A549 (cell line): ENCODE data around the gene TGFB1. TPM values are rescaled to one million over a fixed set of nuclear protein-coding genes. Genes with fewer than 3 reads are reported as not detected.

Source experiments
- ATAC-seq, 2 experiments: fragments of 200-7000 bp in 1 of 2; fragments of >200 bp in 1 of 2; cut with Nextera tagmentation in 1 of 2; cut with Tn5 transposase in 1 of 2; 3 replicates each; pipeline versions ENCODE4 v1.8.0 to v1.9.1; 2018 to 2020; ENCODE audit warnings: mild to moderate bottlenecking in 1 of 2, moderate library complexity in 1 of 2
- CTCF ChIA-PET: fragments of 300-600 bp; sonication (Branson Sonifier 250); formaldehyde crosslinking; extraction: SDS; loops from one replicate; lab custom pipeline; 2021; ENCODE audit warnings: antibody characterized with exemption, inconsistent platforms; lab: Yijun Ruan, JAX
- POLR2A ChIA-PET: fragments of 350-600 bp; formaldehyde crosslinking; extraction: SDS; loops from one replicate; lab custom pipeline; 2021; ENCODE audit warnings: antibody characterized with exemption, inconsistent platforms; lab: Yijun Ruan, JAX
- DNase-seq, 2 experiments: peaks; one replicate each; pipeline versions ENCODE4 v3.0.0 to v3.0.0-alpha.2; 2011 to 2016; ENCODE audit warnings: low read depth in 1 of 2, low spot score in 1 of 2
- FAIRE-seq: peaks from 2 replicates; lab custom pipeline; 2011; peaks lifted over from hg19 to GRCh38; lab: Jason Lieb, UNC
- H3K27ac ChIP-seq, 2 experiments: fragments of >200 bp; sonication (Bioruptor Twin); formaldehyde crosslinking; 3 replicates each; pipeline ENCODE4 v1.5.1; 2016 to 2017
- H3K4me1 ChIP-seq: fragments of >200 bp; sonication (Bioruptor Twin); formaldehyde crosslinking; 3 replicates; pipeline ENCODE4 v1.6.1; 2016
- H3K4me2 ChIP-seq: fragments of >200 bp; sonication (Bioruptor Twin); formaldehyde crosslinking; 3 replicates; pipeline ENCODE4 v1.6.1; 2016
- H3K4me3 ChIP-seq: fragments of >200 bp; sonication (Bioruptor Twin); formaldehyde crosslinking; 3 replicates; pipeline ENCODE4 v1.5.1; 2016
- H3K9me3 ChIP-seq: fragments of >200 bp; sonication (Bioruptor Twin); formaldehyde crosslinking; 3 replicates; pipeline ENCODE4 v1.6.1; 2016
- ATOH8 ChIP-seq: fragments of 250-450 bp; sonication (Bioruptor Pico); IDR thresholded peaks from 2 replicates; pipeline ENCODE4 v1.5.0; 2020; ENCODE audit warnings: low read depth, mild to moderate bottlenecking, moderate library complexity
- BCL3 ChIP-seq: fragments of >200 bp; sonication (Bioruptor Twin); formaldehyde crosslinking; IDR thresholded peaks from 3 replicates; pipeline ENCODE4 v1.6.1; 2016
- BHLHE40 ChIP-seq: IDR thresholded peaks from 2 replicates; pipeline ENCODE4 v1.6.1; 2012; ENCODE audit warnings: low read depth, low read length, inconsistent platforms
- CBX2 ChIP-seq: fragments of 200-600 bp; sonication (generic); IDR thresholded peaks from 2 replicates; pipeline ENCODE4 v1.6.1; 2016; ENCODE audit warnings: low read depth, mild to moderate bottlenecking, borderline replicate concordance
- CEBPB ChIP-seq, 2 experiments: fragments of >200 bp in 1 of 2; sonication (Bioruptor Twin) in 1 of 2; formaldehyde crosslinking in 1 of 2; IDR thresholded peaks; 2 replicates each; pipeline ENCODE4 v1.6.1; 2012 to 2016
- CHD2 ChIP-seq: fragments of 150-350 bp; IDR thresholded peaks from 2 replicates; pipeline ENCODE4 v1.6.1; 2014; ENCODE audit warnings: low read length; ENCODE audit not compliant: partially characterized antibody
- CHD4 ChIP-seq: fragments of 200-600 bp; sonication (generic); IDR thresholded peaks from 2 replicates; pipeline ENCODE4 v1.6.1; 2016; ENCODE audit warnings: antibody characterized with exemption, mild to moderate bottlenecking, borderline replicate concordance
- EHMT2 ChIP-seq: fragments of 200-600 bp; sonication (generic); IDR thresholded peaks from 2 replicates; pipeline ENCODE4 v1.6.1; 2016; ENCODE audit warnings: antibody characterized with exemption, low read depth, mild to moderate bottlenecking, moderate library complexity
- ESRRA ChIP-seq: fragments of 150-350 bp; IDR thresholded peaks from 2 replicates; pipeline ENCODE4 v1.6.1; 2014; ENCODE audit warnings: mild to moderate bottlenecking, low read length, borderline replicate concordance
- FOXS1 ChIP-seq: fragments of 250-450 bp; sonication (Bioruptor Pico); IDR thresholded peaks from 2 replicates; pipeline ENCODE4 v1.5.0; 2020; ENCODE audit warnings: mild to moderate bottlenecking, moderate library complexity
- GATA3 ChIP-seq: IDR thresholded peaks from 2 replicates; pipeline ENCODE4 v1.6.1; 2012; ENCODE audit warnings: borderline replicate concordance
- HDAC2 ChIP-seq: fragments of 200-600 bp; sonication (generic); IDR thresholded peaks from 2 replicates; pipeline ENCODE4 v1.6.1; 2016
- HMGXB4 ChIP-seq: fragments of 250-450 bp; sonication (Bioruptor Pico); IDR thresholded peaks from 2 replicates; pipeline ENCODE4 v1.5.0; 2021; ENCODE audit warnings: mild to moderate bottlenecking, moderate library complexity, borderline replicate concordance
- KDM5A ChIP-seq: fragments of 200-600 bp; sonication (generic); IDR thresholded peaks from 2 replicates; pipeline ENCODE4 v1.6.1; 2016; ENCODE audit warnings: antibody characterized with exemption, mild to moderate bottlenecking
- MAFK ChIP-seq: fragments of 450-650 bp; IDR thresholded peaks from 2 replicates; pipeline ENCODE4 v1.6.1; 2014; ENCODE audit not compliant: partially characterized antibody
- MAX ChIP-seq: IDR thresholded peaks from 2 replicates; pipeline ENCODE4 v1.6.1; 2012
- MYC ChIP-seq: IDR thresholded peaks from 2 replicates; pipeline ENCODE4 v1.6.1; 2012; ENCODE audit warnings: mild to moderate bottlenecking, inconsistent platforms, low read length, improper control_type of control experiment, borderline replicate concordance
- PBX3 ChIP-seq: IDR thresholded peaks from 2 replicates; pipeline ENCODE4 v1.6.1; 2012
- PHF8 ChIP-seq: fragments of 200-600 bp; sonication (generic); IDR thresholded peaks from 2 replicates; pipeline ENCODE4 v1.6.1; 2016; ENCODE audit warnings: low read depth, mild to moderate bottlenecking, antibody characterized with exemption, moderate library complexity, borderline replicate concordance
- POLR2A ChIP-seq: IDR thresholded peaks from 2 replicates; pipeline ENCODE4 v1.6.1; 2012; ENCODE audit warnings: mild to moderate bottlenecking, low read length
- POLR2AphosphoS2 ChIP-seq: conservative IDR thresholded peaks from 2 replicates; pipeline ENCODE4 v1.6.1; 2012; ENCODE audit warnings: low read length, improper control_type of control experiment, inconsistent platforms
- SMC3 ChIP-seq: fragments of >200 bp; sonication (Bioruptor Twin); formaldehyde crosslinking; IDR thresholded peaks from 3 replicates; pipeline ENCODE4 v1.6.1; 2018; ENCODE audit warnings: inconsistent platforms
- SREBF2 ChIP-seq: fragments of 450-650 bp; IDR thresholded peaks from 2 replicates; pipeline ENCODE4 v1.6.1; 2014; ENCODE audit warnings: mild to moderate bottlenecking, moderate library complexity
- TFCP2L1 ChIP-seq: fragments of 250-450 bp; sonication (Bioruptor Pico); IDR thresholded peaks from 2 replicates; pipeline ENCODE4 v1.5.0; 2021; ENCODE audit warnings: mild to moderate bottlenecking
- TP53 ChIP-seq: fragments of 250-450 bp; sonication (Bioruptor Pico); IDR thresholded peaks from 2 replicates; pipeline ENCODE4 v1.5.0; 2021; ENCODE audit warnings: mild to moderate bottlenecking, moderate library complexity
- ZNF302 ChIP-seq: fragments of 250-450 bp; sonication (Bioruptor Pico); IDR thresholded peaks from 2 replicates; pipeline ENCODE4 v1.9.0; 2021; ENCODE audit warnings: inconsistent platforms, mild to moderate bottlenecking, moderate library complexity
- WGBS: methylation state at CpG from one replicate; pipeline ENCODE4 v1.1.6; 2017; ENCODE audit errors: missing lambda C conversion rate; 5-methylcytosine and 5-hydroxymethylcytosine counted together
- polyA plus RNA-seq, 4 experiments: library from polyadenylated mRNA; depleted of rRNA in 3 of 4; stranded (reverse); fragments of >200 nt; fragmentation: RNase III in 1 of 4; extraction: RNeasy Plus Mini Kit Qiagen cat#74134 plus additional on column Dnase treatment in 1 of 4; gene quantifications; 2 replicates in 3 of 4; 3 replicates in 1 of 4; pipeline ENCODE4 v1.2.3, GENCODE V29; 2011 to 2017

TGFB1 gene
- polyA plus RNA-seq, 2 of the 4 experiments (the other 2 are of a cell fraction), result 6.0 to 83.2 TPM

- TF ChIP-seq HMGXB4 (CRISPR knock-in tag), result no peak
- no peak for TF ChIP-seq CHD4
- TF ChIP-seq ATOH8, result no peak; the same call in 1 of the 2 replicates
- TF ChIP-seq MYC, result peak; percentile 58
- TF ChIP-seq TP53 (CRISPR knock-in tag), result no peak
- TF ChIP-seq CHD2, result peak; percentile 49
- no peak for TF ChIP-seq KDM5A
- TF ChIP-seq EHMT2, result no peak
- TF ChIP-seq GATA3, result peak; percentile 79; the same call in 1 of the 2 replicates
- no peak for TF ChIP-seq POLR2A
- no peak for TF ChIP-seq CEBPB (IDR thresholded peaks at IDR 0.05)
- TF ChIP-seq POLR2AphosphoS2, result peak; percentile 59; the same call in 1 of the 2 replicates
- TF ChIP-seq PBX3, result no peak; the same call in 1 of the 2 replicates
- peak; percentile 18; the same call in 1 of the 3 replicates for TF ChIP-seq SMC3
- no peak for TF ChIP-seq FOXS1 (CRISPR knock-in tag)
- TF ChIP-seq ESRRA, result no peak
- no peak for TF ChIP-seq CBX2
- 0 out of 3 replicates have a peak, but pooled peaks have one; percentile 52 for TF ChIP-seq BCL3
- peak; percentile 36 for TF ChIP-seq MAFK
- no peak for TF ChIP-seq ZNF302 (CRISPR knock-in tag)
- no peak for TF ChIP-seq SREBF2
- 0 out of 2 replicates have a peak, but pooled peaks have one; percentile 65 for TF ChIP-seq TFCP2L1
- no peak for TF ChIP-seq HDAC2
- TF ChIP-seq MAX, result peak; percentile 83
Measured at GRCh38 chr19:41323430-41324125, 30.1 kb downstream of the TGFB1 start (continued).

- H3K4me2 ChIP-seq, result peak overlapping the region; percentile 62
- peak; percentile 0 to 5; a peak in 4 of 6 replicates for ATAC-seq
- H3K4me3 ChIP-seq, result peak overlapping the region; percentile 15; the same call in 2 of the 3 replicates
- WGBS, result 53% methylated on average over 7 of the region's 7 CpGs
- POLR2A ChIA-PET, result interaction anchor here (0.6 to 4.9 kb wide), 6 partner anchors 8 to 116 kb away, joined by 3 to 32 read pairs (median 7); partner anchors contain the start of genes B9D2, CCDC97, DMAC2 and HNRNPUL1
- peak overlapping the region; percentile 81 to 91 for H3K27ac ChIP-seq
- no peak for DNase-seq
- H3K4me1 ChIP-seq, result peaks cover 69% of the 10 kb centered on the region
- TF ChIP-seq BHLHE40, result peak; percentile 16; the same call in 1 of the 2 replicates
- TF ChIP-seq PHF8, result no peak
- TF ChIP-seq, all 56 proteins: peak for 1
- FAIRE-seq, result peak; percentile 80
- CTCF ChIA-PET, result interaction anchor here (0.6 to 18.6 kb wide), 11 partner anchors 15 to 503 kb away, joined by 3 to 295 read pairs (median 5); partner anchors contain the start of genes CCDC97, HNRNPUL1 and TGFB1
- H3K9me3 ChIP-seq, result no peaks in the 10 kb centered on the region
Measured at GRCh38 chr19:41323023-41323422, 30.7 kb downstream of the TGFB1 start.
